IPS-11a (cell line): ENCODE results near the gene MAP3K6.

ENCODE experiments used
- H3K4me3 ChIP-seq: one replicate; pipeline ENCODE4 v1.5.1; 2013; ENCODE audit warnings: low read depth, low read length, control low read depth

MAP3K6 gene

GRCh38 chr1:27374362-27375086, 7.8 kb upstream of the MAP3K6 start, which contains the start of gene FCN3:
FCN3 (minus strand) TSS chr1:27374824; CDS start chr1:27374818, 6 bp downstream.
- H3K4me3 ChIP-seq: no peak within 1 kb of the TSS

- no peak overlapping the region for H3K4me3 ChIP-seq
These were observed 6.3 kb upstream of the MAP3K6 start for GRCh38 chr1:27372808-27373690.

- H3K4me3 ChIP-seq: no peak overlapping the region
These were observed 5.5 kb upstream of the MAP3K6 start for GRCh38 chr1:27372022-27372807.

GRCh38 chr1:27368869-27369582, 2.3 kb upstream of the MAP3K6 start:
- H3K4me3 ChIP-seq: no peak overlapping the region

- H3K4me3 ChIP-seq: peak overlapping the region; percentile 51
These were observed 444 bp upstream of the MAP3K6 start for GRCh38 chr1:27367160-27367650.

GRCh38 chr1:27366113-27366410, 699 bp downstream of the MAP3K6 start:
- H3K4me3 ChIP-seq: peak overlapping the region; percentile 51

- H3K4me3 ChIP-seq: peak overlapping the region; percentile 51
These were observed 1.2 kb downstream of the MAP3K6 start for GRCh38 chr1:27365372-27366112.

- H3K4me3 ChIP-seq: no peak overlapping the region
These were observed 1.9 kb downstream of the MAP3K6 start for GRCh38 chr1:27364696-27365371.

GRCh38 chr1:27363766-27364695, 2.7 kb downstream of the MAP3K6 start:
- no peak overlapping the region for H3K4me3 ChIP-seq

GRCh38 chr1:27361553-27361952, 5.2 kb downstream of the MAP3K6 start:
- H3K4me3 ChIP-seq: no peak overlapping the region

- H3K4me3 ChIP-seq: peak overlapping the region; percentile 61
These were observed 5.7 kb downstream of the MAP3K6 start for GRCh38 chr1:27361044-27361402.

GRCh38 chr1:27360159-27361043, 6.4 kb downstream of the MAP3K6 start:
- H3K4me3 ChIP-seq: peak overlapping the region; percentile 61

GRCh38 chr1:27359822-27360158, 7.0 kb downstream of the MAP3K6 start:
- H3K4me3 ChIP-seq: peak overlapping the region; percentile 21

GRCh38 chr1:27358928-27359313, 7.8 kb downstream of the MAP3K6 start:
- H3K4me3 ChIP-seq: no peak overlapping the region

- H3K4me3 ChIP-seq: no peak overlapping the region
These were observed 8.5 kb downstream of the MAP3K6 start for GRCh38 chr1:27358038-27358927.

- H3K4me3 ChIP-seq: no peak overlapping the region
These were observed 9.3 kb downstream of the MAP3K6 start for GRCh38 chr1:27357281-27358037.
